Keratinocyte (primary cell): ENCODE measurements around the gene DIAPH1. TPM values are rescaled to one million over a fixed set of nuclear protein-coding genes. Genes with fewer than 3 reads are reported as not detected.

Experiments used
- DNase-seq: peaks from one replicate; pipeline ENCODE4 v3.0.0-alpha.2; 2011; ENCODE audit warnings: low read depth, missing footprints, low spot score
- FAIRE-seq: peaks from 2 replicates; lab custom pipeline; 2011; peaks lifted over from hg19 to GRCh38; lab: Jason Lieb, UNC
- H2AFZ ChIP-seq: 2 replicates; pipeline ENCODE4 v1.6.0; 2012; ENCODE audit warnings: low read length, control low read depth, inconsistent platforms; ENCODE audit not compliant: control insufficient read depth
- H3K27ac ChIP-seq: 2 replicates; pipeline ENCODE4 v1.5.1; 2011; ENCODE audit warnings: low read length; ENCODE audit not compliant: control insufficient read depth, insufficient read depth
- H3K27me3 ChIP-seq: 3 replicates; pipeline ENCODE4 v1.6.0; 2011; ENCODE audit warnings: low read length; ENCODE audit not compliant: control insufficient read depth, insufficient read depth; ENCODE audit errors: extremely low read depth
- H3K36me3 ChIP-seq, 2 experiments: 2 replicates in 1 of 2; 3 replicates in 1 of 2; pipeline ENCODE4 v1.5.1; 2011; ENCODE audit warnings: low read length in 2 of 2, mild to moderate bottlenecking in 1 of 2; ENCODE audit not compliant: control insufficient read depth in 2 of 2, insufficient read depth in 2 of 2; ENCODE audit errors: extremely low read depth in 1 of 2
- H3K4me1 ChIP-seq: 3 replicates; pipeline ENCODE4 v1.5.1; 2011; ENCODE audit warnings: low read length; ENCODE audit not compliant: control insufficient read depth, insufficient read depth; ENCODE audit errors: extremely low read depth
- H3K4me2 ChIP-seq: 3 replicates; pipeline ENCODE4 v1.6.0; 2011; ENCODE audit warnings: low read depth, low read length; ENCODE audit not compliant: control insufficient read depth, insufficient read depth; ENCODE audit errors: extremely low read depth
- H3K4me3 ChIP-seq, 3 experiments: fragments of 200-600 bp in 1 of 3; sonication (generic) in 1 of 3; 2 replicates in 2 of 3; 3 replicates in 1 of 3; pipeline ENCODE4 v1.5.1; 2011 to 2016; ENCODE audit warnings: low read length in 3 of 3, mild to moderate bottlenecking in 3 of 3, control low read depth in 2 of 3, inconsistent platforms in 1 of 3, low read depth in 1 of 3, mixed read lengths in 1 of 3, mixed run types in 1 of 3, moderate library complexity in 1 of 3; ENCODE audit not compliant: control insufficient read depth in 2 of 3, insufficient read depth in 2 of 3; ENCODE audit errors: extremely low read depth in 1 of 3
- H3K79me2 ChIP-seq: 2 replicates; pipeline ENCODE4 v1.6.0; 2012; ENCODE audit warnings: low read length; ENCODE audit not compliant: control insufficient read depth, insufficient read depth
- H3K9ac ChIP-seq: 3 replicates; pipeline ENCODE4 v1.6.0; 2011; ENCODE audit warnings: low read length; ENCODE audit not compliant: control insufficient read depth, insufficient read depth; ENCODE audit errors: extremely low read depth
- H3K9me1 ChIP-seq: 3 replicates; pipeline ENCODE4 v1.6.0; 2011; ENCODE audit warnings: low read length; ENCODE audit not compliant: control insufficient read depth, insufficient read depth; ENCODE audit errors: extremely low read depth
- H3K9me3 ChIP-seq: 2 replicates; pipeline ENCODE4 v1.5.1; 2012; ENCODE audit warnings: low read depth, low read length; ENCODE audit not compliant: control insufficient read depth
- H4K20me1 ChIP-seq: 3 replicates; pipeline ENCODE4 v1.6.0; 2011; ENCODE audit warnings: low read length; ENCODE audit not compliant: control insufficient read depth, insufficient read depth; ENCODE audit errors: extremely low read depth
- EZH2 ChIP-seq: IDR thresholded peaks from one replicate; pipeline ENCODE4 v1.6.1; 2012; ENCODE audit warnings: inconsistent platforms, mild to moderate bottlenecking, low read length, moderate library complexity
- dilution Hi-C: fragments of 300-500 bp; cut with MboI; formaldehyde crosslinking; loops from one replicate; pipeline ENCODE4 v1.7.0; 2020; ENCODE audit warnings: low sequenced_read_pairs; ENCODE audit not compliant: extremely low pct_ligation_motif_present
- polyA plus RNA-seq, 5 experiments: library from polyadenylated mRNA; depleted of rRNA in 3 of 5; stranded (reverse) in 3 of 5; stranded (forward) in 1 of 5; unstranded in 1 of 5; fragments of >200 nt; gene quantifications; 1 replicate in 1 of 5; 2 replicates in 3 of 5; 3 replicates in 1 of 5; pipeline versions ENCODE4 v1.2.1 to v1.2.3, GENCODE V29; 2011 to 2012; ENCODE audit warnings: missing spikeins in 2 of 5, low read depth in 1 of 5, low replicate concordance in 1 of 5
- TF ChIP-seq, protein P1 (sequence below), 3 experiments: IDR thresholded peaks in 1 of 3; conservative IDR thresholded peaks in 1 of 3; optimal IDR thresholded peaks in 1 of 3; 2 replicates in 2 of 3; 3 replicates in 1 of 3; pipeline versions ENCODE3 to v1.5.1; 2011; ENCODE audit warnings: low read length in 3 of 3, mild to moderate bottlenecking in 3 of 3, moderate library complexity in 2 of 3, control low read depth in 1 of 3, inconsistent platforms in 1 of 3; ENCODE audit not compliant: insufficient read depth in 2 of 3; ENCODE audit errors: extremely low read depth in 1 of 3

The DIAPH1 gene
- polyA plus RNA-seq, 1 donor (not counting 4 experiments of a cell fraction or from before 2014, with no cell fraction given), result 72.0 TPM

DNA sequence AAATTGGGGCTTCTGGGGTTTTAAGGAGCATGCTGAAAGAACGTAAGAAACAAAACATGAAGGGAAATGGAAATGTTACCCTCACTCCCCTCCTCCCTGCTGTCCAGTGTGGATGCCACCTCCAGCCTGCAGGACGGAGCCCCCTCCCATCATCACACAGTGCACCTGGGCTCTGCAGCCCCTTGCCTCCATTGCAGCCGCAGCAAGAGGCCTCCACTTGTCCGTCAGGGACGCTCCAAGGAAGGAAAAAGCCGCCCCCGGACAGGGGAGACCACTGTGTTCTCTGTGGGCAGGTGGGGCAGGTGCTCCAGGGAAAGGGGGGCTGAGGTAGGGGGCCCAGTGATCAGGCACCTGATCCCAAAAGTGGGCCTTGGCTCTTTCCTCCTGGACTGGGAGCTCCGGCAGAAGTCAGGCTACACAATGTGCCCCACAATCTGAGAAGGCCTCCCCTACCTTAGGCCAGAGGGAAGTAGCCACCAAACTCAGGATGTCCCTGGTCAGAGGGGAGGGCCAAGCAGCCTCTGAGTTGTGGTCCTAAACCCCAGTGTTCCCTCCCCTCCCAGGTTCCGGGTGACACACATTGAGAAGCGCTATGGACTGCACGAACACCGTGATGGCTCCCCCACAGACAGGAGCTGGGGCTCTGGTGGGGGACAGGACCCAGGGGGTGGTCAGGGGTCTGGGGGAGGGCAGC, 20.7 kb upstream of the DIAPH1 start:
- TF ChIP-seq, protein P1, sequence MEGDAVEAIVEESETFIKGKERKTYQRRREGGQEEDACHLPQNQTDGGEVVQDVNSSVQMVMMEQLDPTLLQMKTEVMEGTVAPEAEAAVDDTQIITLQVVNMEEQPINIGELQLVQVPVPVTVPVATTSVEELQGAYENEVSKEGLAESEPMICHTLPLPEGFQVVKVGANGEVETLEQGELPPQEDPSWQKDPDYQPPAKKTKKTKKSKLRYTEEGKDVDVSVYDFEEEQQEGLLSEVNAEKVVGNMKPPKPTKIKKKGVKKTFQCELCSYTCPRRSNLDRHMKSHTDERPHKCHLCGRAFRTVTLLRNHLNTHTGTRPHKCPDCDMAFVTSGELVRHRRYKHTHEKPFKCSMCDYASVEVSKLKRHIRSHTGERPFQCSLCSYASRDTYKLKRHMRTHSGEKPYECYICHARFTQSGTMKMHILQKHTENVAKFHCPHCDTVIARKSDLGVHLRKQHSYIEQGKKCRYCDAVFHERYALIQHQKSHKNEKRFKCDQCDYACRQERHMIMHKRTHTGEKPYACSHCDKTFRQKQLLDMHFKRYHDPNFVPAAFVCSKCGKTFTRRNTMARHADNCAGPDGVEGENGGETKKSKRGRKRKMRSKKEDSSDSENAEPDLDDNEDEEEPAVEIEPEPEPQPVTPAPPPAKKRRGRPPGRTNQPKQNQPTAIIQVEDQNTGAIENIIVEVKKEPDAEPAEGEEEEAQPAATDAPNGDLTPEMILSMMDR (optimal IDR thresholded peaks at IDR 0.05 in 1 of 3, IDR thresholded peaks at IDR 0.05 in 1 of 3, conservative IDR thresholded peaks at IDR 0.05 in 1 of 3; ENCODE audit: extremely low read depth in 1 of 3, insufficient read depth in 2 of 3, low read length in 3 of 3), result no peak
- TF ChIP-seq EZH2, result no peak
- H3K4me3 ChIP-seq, result no peak overlapping the region
- no peak for FAIRE-seq

DNA sequence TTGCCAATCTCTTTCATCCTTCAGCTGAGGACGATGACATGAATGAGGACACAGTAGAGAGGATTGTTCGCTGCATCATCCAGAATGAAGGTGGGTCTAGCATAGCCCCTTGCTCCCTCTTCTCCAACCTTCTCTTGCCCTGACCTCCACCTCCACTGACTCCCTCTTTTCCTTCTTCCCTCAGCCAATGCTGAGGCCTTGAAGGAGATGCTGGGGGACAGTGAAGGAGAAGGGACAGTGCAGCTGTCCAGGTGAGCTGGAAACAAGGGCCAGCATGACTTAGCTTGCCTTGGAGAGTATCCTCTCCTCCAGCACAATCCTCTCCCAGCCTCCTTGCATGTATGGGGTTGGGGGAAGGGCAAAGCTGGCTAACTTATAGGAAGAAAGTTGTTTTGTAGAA, 20.0 kb upstream of the DIAPH1 start:
- Histone ChIP-seq H3K4me3 (no peak overlapping the region), H3K4me2 (peak overlapping the region; percentile 100), H3K4me1 (peaks cover 26% of the 10 kb centered on the region), H3K9me1 (peaks cover 2% of the 10 kb centered on the region), H4K20me1 (peaks cover 3% of the 10 kb centered on the region), H3K27me3 (no peaks in the 10 kb centered on the region), H3K79me2 (peaks cover 28% of the 10 kb centered on the region), H3K27ac (no peak overlapping the region), H3K36me3 (peaks cover 6 to 10% of the 10 kb centered on the region in 2 experiments), H2AFZ (no peak overlapping the region), H3K9me3 (no peaks in the 10 kb centered on the region), H3K9ac (no peak overlapping the region)
- dilution Hi-C loops, result no loop called here
- TF ChIP-seq, protein P1 (optimal IDR thresholded peaks at IDR 0.05 in 1 of 3, IDR thresholded peaks at IDR 0.05 in 1 of 3, conservative IDR thresholded peaks at IDR 0.05 in 1 of 3; ENCODE audit: extremely low read depth in 1 of 3, insufficient read depth in 2 of 3, low read length in 3 of 3), result no peak
- TF ChIP-seq EZH2, result no peak
- FAIRE-seq, result no peak
- DNase-seq, result no peak

More for the DNA sequence above, 20.7 kb upstream of the DIAPH1 start:
- H3K9me3 ChIP-seq, result no peaks in the 10 kb centered on the region
- H4K20me1 ChIP-seq, result peaks cover 3% of the 10 kb centered on the region
- H3K9ac ChIP-seq, result no peak overlapping the region
- H2AFZ ChIP-seq, result no peak overlapping the region
- peaks cover 26% of the 10 kb centered on the region for H3K4me1 ChIP-seq
- no peak overlapping the region for H3K4me2 ChIP-seq
- H3K27me3 ChIP-seq, result no peaks in the 10 kb centered on the region
- no peak for DNase-seq
- no peak overlapping the region for H3K27ac ChIP-seq
- H3K36me3 ChIP-seq, result peaks cover 6 to 10% of the 10 kb centered on the region in 2 experiments
- H3K9me1 ChIP-seq, result peaks cover 2% of the 10 kb centered on the region
- H3K79me2 ChIP-seq, result peaks cover 21% of the 10 kb centered on the region
- dilution Hi-C loops, result no loop called here
